Retinal pigment epithelial cell (primary cell): ENCODE results near the gene OR8G5.

ENCODE experiments used
- DNase-seq: peaks from one replicate; pipeline ENCODE4 v3.0.0-alpha.2; 2010; ENCODE audit warnings: low read depth
- H3K4me3 ChIP-seq: 2 replicates; pipeline ENCODE4 v1.5.1; 2011; ENCODE audit warnings: mild to moderate bottlenecking, low read length, control low read depth, moderate library complexity
- CTCF ChIP-seq: conservative IDR thresholded peaks from 2 replicates; pipeline ENCODE4 v1.5.1; 2011; ENCODE audit warnings: low read depth, low read length, control low read depth, inconsistent platforms

Gene OR8G5

DNA sequence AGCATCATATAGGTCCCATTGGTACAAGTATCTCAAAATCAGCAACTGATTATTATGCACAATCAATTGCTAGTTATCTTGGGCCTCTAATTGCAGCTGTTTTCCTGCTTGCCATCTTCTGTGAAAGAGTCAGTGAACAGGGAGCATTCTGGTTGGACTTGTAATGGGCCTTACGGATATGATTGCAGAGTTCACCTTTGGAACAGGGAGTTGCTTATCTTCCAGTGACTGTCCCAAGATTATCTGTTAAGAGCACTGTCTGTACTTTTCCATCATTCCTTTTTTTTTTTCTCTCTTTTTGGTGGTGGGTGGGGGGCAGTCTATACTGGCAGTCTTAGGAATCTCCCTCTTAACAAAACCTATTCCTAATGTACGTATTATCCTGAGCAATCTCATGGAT lies 17.8 kb downstream of the OR8G5 start:
- no peak for DNase-seq
- TF ChIP-seq CTCF, result no peak
- H3K4me3 ChIP-seq, result no peak overlapping the region

- peak; percentile 75 for DNase-seq
Measured at GRCh38 chr11:124276081-124276480, 19.9 kb downstream of the OR8G5 start.

DNA sequence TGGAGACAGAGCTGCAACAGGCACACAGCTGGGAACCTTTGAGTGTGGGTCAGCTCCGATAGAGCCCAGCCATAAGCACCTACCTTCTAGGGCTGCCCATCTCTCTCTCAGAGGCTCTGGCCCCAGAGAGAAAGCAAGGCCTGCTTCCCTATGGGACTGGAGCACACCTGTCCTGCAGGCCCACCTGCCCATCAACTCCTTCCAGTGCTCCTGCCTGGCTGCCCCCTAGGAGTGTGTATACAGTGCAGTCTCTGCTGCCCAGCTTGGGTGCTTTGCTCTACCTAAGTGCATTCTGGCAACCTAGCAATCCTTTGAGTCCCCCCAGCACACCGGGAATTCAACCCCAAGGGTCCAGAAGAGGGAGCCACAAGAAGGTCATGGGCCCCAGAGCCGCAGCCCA lies 21.0 kb downstream of the OR8G5 start:
- no peak for TF ChIP-seq CTCF
- DNase-seq, result no peak
- H3K4me3 ChIP-seq, result no peak overlapping the region

More at GRCh38 chr11:124276081-124276480, 19.9 kb downstream of the OR8G5 start:
- no peak overlapping the region for H3K4me3 ChIP-seq
- no peak for TF ChIP-seq CTCF

GRCh38 chr11:124277804-124278203 lies 21.6 kb downstream of the OR8G5 start:
- no peak overlapping the region for H3K4me3 ChIP-seq
- TF ChIP-seq CTCF, result peak; percentile 45
- no peak for DNase-seq

DNA sequence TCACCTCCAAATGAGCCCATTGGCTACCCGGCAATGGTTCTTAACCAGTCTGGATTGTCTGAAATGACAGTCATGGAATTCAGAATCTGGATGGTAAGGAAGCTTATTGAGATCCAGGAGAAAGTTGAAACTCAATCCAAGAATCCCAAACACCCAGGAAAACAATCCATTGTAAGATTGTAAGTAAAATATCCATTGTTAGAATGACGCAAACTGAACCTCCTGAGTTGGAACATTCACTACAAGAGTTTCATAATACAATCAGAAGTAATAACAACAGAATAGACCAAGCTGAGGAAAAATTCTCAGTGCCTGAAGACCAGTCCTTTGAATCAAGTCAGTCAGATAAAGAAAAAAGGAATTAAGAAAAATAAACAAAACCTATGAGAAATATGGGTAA lies 22.1 kb downstream of the OR8G5 start:
- TF ChIP-seq CTCF, result no peak
- DNase-seq, result no peak
- H3K4me3 ChIP-seq, result no peak overlapping the region

GRCh38 chr11:124285610-124286344 lies 29.6 kb downstream of the OR8G5 start:
- no peak overlapping the region for H3K4me3 ChIP-seq
- TF ChIP-seq CTCF, result no peak

DNA sequence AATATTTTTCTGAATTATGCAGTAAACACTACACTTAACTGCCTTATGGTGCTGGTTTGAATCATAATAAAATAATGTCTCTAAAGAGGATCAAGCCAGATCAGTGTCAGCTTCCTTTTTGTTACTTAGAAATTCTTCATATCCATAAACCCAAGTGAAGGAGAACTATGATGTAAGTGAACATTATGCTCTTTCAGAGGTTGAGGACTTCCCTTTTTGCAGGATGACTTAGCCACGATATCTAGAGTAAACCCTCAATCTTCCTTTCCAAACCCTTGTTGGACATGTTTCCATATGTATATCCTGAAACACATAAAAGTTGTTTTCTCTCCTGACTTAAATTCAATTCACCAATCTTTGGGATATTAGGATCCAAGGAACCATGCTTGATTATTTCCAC lies 38.5 kb downstream of the OR8G5 start:
- no peak for TF ChIP-seq CTCF
- no peak overlapping the region for H3K4me3 ChIP-seq
- no peak for DNase-seq

More at GRCh38 chr11:124285610-124286344, 29.6 kb downstream of the OR8G5 start:
- DNase-seq, result peak; percentile 33
